Retinal pigment epithelial cell (primary cell): ENCODE data around the gene IRGC.

ENCODE experiments used
- DNase-seq: peaks from one replicate; pipeline ENCODE4 v3.0.0-alpha.2; 2010; ENCODE audit warnings: low read depth
- H3K4me3 ChIP-seq: 2 replicates; pipeline ENCODE4 v1.5.1; 2011; ENCODE audit warnings: mild to moderate bottlenecking, low read length, control low read depth, moderate library complexity
- TF ChIP-seq, protein P1 (sequence below): conservative IDR thresholded peaks from 2 replicates; pipeline ENCODE4 v1.5.1; 2011; ENCODE audit warnings: low read depth, low read length, control low read depth, inconsistent platforms

The IRGC gene

DNA sequence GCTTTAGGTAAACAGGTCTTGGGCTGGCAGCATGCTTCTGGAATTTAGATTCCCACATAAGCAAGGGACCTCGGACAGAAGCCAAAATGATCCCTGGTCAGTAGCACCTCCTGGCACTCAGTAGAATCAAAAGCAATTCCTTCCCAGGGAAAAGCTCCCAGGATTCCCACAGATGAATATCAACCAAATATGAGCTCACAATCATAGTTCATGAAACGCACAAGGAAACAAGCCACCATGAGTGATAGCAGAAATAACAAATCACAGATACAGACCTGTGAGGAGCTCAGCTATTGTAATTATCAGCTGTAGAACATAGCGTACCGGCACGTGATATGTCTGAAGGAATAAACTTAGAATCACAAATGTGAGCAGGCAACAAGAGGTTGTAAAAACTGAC lies 24.1 kb upstream of the IRGC start:
- TF ChIP-seq, protein P1, sequence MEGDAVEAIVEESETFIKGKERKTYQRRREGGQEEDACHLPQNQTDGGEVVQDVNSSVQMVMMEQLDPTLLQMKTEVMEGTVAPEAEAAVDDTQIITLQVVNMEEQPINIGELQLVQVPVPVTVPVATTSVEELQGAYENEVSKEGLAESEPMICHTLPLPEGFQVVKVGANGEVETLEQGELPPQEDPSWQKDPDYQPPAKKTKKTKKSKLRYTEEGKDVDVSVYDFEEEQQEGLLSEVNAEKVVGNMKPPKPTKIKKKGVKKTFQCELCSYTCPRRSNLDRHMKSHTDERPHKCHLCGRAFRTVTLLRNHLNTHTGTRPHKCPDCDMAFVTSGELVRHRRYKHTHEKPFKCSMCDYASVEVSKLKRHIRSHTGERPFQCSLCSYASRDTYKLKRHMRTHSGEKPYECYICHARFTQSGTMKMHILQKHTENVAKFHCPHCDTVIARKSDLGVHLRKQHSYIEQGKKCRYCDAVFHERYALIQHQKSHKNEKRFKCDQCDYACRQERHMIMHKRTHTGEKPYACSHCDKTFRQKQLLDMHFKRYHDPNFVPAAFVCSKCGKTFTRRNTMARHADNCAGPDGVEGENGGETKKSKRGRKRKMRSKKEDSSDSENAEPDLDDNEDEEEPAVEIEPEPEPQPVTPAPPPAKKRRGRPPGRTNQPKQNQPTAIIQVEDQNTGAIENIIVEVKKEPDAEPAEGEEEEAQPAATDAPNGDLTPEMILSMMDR, result no peak
- H3K4me3 ChIP-seq, result no peak overlapping the region
- DNase-seq, result no peak

DNA sequence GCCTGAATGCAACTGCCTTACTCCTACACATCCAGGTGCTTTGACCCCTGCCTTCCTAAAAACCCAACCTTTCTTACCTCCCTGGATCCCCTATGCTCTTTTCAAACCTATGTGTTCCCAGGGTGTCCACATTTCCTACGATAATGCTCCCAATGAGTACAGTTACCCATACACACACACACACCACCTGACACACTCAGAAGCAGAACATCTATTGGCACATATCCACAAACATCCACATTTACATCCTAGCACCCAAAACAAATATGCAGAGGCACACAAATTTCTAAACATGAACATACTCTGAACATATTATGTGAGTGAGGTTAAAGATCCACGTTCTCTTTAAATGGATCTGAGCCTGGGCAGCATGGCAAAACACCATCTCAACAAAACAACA lies 23.5 kb upstream of the IRGC start:
- no peak overlapping the region for H3K4me3 ChIP-seq
- DNase-seq, result no peak
- TF ChIP-seq, protein P1, result no peak

DNA sequence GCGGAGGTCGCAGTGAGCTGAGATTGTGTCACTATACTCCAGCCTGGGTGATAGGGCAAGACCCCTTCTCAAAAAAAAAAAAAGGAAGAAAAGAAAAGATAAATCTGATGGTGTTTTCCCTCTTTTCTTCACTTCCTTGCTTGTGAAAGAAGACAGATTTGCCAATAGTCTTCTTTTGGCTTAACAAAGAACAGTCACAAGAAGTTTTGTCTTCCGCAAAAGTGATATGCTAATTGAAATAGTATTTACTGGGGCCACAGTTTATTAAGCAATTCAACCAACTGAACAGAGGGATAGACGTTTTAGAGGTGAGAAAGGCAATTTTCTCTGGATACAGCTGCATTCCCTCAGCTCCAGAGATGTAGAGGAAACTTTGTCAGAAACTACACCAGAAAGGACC lies 23.0 kb upstream of the IRGC start:
- no peak overlapping the region for H3K4me3 ChIP-seq
- TF ChIP-seq, protein P1, result no peak
- DNase-seq, result no peak

DNA sequence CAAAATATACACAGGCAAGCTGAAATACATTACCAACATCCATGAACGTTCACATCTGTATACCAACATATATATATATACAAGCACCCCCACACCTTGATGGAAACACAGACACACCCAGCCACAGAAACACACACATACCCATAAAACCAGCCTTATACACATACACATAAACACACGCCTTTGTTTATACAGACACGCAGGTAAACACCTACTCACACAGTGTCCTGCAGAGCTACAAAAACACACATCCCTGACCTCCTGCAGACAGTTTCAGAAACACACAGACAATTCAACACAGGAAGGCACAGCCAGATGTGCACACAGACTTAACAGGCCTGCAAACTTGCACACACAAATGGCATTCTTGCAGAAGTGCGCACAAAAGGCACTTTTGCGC lies 21.3 kb upstream of the IRGC start:
- no peak for DNase-seq
- TF ChIP-seq, protein P1, result no peak
- no peak overlapping the region for H3K4me3 ChIP-seq

DNA sequence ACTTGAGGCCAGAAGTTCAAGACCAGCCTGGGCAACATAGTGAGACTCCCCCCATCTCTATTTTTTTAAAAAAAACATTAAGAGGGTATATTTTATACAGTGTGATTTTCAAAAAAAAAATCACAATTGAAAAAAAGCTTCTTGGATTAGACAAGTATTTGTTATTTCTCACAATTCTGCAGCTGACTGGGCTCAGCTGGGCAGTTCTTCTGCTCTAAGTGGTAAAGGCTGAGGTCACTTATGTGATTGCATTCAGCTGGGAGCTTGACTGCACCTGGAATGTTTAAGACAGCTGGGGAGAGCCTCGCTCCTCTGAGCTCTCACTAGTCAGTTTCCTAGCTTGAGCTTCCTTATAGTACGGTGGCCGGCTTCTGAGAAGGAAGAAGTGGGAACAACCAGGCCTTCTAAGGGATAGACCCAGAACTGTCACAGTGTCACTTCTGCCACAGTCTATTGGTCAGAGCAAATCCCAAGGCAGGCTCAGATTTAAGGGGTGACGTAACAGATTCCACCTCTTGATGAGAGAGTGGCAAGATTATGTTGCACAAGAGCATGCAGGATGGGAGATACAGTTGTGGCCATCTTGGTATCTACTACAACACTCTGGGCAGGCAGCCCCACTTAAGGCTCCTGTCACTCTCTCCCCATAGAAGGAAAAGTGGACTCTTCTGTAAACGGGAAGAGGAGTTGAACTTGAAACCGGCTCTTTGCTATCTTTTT lies 19.7 kb upstream of the IRGC start:
- no peak for DNase-seq
- H3K4me3 ChIP-seq, result no peak overlapping the region
- TF ChIP-seq, protein P1, result no peak

DNA sequence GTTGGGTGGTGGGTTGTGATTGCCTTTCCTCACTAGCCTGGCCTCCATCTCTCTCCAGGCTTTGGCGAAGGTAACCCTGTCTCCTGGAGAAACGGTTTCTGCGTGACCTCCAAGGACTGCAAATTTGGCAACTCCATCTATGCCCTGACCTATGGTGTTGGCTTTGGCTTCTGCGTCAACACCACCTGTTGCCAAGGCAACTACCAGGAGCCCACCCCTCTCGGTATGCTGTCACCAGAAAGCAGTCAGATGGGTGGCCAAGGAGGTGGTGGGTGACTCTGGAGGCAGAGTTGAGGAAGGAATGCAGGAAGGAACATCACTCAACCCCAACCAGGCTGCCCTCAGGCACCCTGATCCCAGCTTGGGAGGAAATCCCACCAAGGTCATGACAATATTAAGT lies 18.6 kb upstream of the IRGC start:
- H3K4me3 ChIP-seq, result no peak overlapping the region
- TF ChIP-seq, protein P1, result no peak
- DNase-seq, result no peak

DNA sequence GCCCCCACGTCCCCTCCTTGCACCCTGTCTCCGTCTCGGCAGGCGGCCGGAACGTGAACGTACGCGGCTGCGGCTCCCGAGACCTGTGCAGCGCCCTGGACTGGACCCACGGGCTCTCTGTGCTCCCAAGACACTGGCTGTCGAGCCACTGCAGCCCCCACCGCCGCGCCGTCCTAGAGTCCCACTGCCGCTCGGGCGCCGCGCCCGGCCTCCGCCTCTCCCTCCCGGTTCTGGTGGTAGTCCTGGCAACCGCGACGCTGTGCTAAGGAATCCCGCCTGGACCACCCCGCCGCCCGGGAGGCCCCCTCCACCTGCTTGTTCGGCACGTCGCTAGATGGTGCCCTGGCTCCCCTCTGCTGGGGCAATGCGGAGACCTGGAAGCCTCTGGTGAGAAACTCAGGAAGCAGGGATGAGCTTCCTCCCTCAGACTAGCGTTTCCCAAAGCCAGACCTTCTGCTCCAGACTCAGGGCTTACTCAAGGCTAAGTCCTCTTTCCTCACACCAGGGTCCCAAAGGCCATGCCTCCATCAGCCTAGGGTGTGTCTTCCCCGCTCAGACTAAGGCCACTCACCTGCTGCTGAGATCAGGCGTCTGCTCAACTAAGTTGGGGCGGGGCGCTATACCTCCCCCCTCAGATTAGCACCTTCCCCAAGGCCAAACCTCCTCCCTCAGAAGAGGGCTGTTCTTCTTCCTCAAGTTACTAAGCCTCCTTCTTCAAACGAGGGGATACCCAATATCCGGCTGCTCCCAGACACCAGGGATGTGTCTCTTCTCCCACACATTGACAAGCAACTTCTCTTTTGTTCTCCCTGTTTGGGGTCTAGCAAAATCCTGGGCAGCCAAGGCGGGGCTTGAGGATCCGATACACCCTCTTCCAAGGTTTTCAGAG lies 16.1 kb upstream of the IRGC start:
- TF ChIP-seq, protein P1, result peak; percentile 20
- DNase-seq, result no peak
- no peak overlapping the region for H3K4me3 ChIP-seq
